H1 (cell line): Measurements from ENCODE around the gene ABCC9. TPM values are rescaled to one million over a fixed set of nuclear protein-coding genes. Genes with fewer than 3 reads are reported as not detected.

Experiments
- CTCF ChIA-PET: fragments of 300-600 bp; sonication (Branson Sonifier 250); formaldehyde crosslinking; loops from one replicate; lab custom pipeline; 2021; ENCODE audit not compliant: partially characterized antibody; lab: Charles Lee
- POLR2A ChIA-PET: fragments of 300-600 bp; sonication (Branson Sonifier 250); formaldehyde crosslinking; loops from one replicate; lab custom pipeline; 2021; ENCODE audit warnings: inconsistent platforms; ENCODE audit not compliant: partially characterized antibody; lab: Charles Lee
- DNase-seq, 2 experiments: peaks; one replicate each; pipeline versions ENCODE4 v3.0.0 to v3.0.0-alpha.2; 2010 to 2022; ENCODE audit warnings: low spot score in 2 of 2, low read depth in 1 of 2, mixed read lengths in 1 of 2
- FAIRE-seq: peaks from 2 replicates; lab custom pipeline; 2011; peaks lifted over from hg19 to GRCh38; lab: Jason Lieb, UNC
- H2AFZ ChIP-seq: 2 replicates; pipeline ENCODE4 v1.8.1; 2012; ENCODE audit warnings: low read length, inconsistent platforms
- H2AK5ac ChIP-seq: 2 replicates; pipeline ENCODE4 v1.6.1; 2013; ENCODE audit warnings: low read depth, low read length
- H2BK120ac ChIP-seq: replicated peaks from 2 replicates; pipeline ENCODE3; 2013; ENCODE audit warnings: low read depth, low read length, inconsistent platforms
- H2BK12ac ChIP-seq: 2 replicates; pipeline ENCODE4 v1.6.1; 2013; ENCODE audit warnings: low read depth, low read length
- H2BK15ac ChIP-seq: 2 replicates; pipeline ENCODE4 v1.6.1; 2013; ENCODE audit warnings: low read length
- H2BK20ac ChIP-seq: 2 replicates; pipeline ENCODE4 v1.6.1; 2013; ENCODE audit warnings: low read length
- H2BK5ac ChIP-seq: 2 replicates; pipeline ENCODE4 v1.6.1; 2013; ENCODE audit warnings: low read depth, low read length
- H3K14ac ChIP-seq: 2 replicates; pipeline ENCODE4 v1.6.1; 2013; ENCODE audit warnings: inconsistent platforms; ENCODE audit not compliant: insufficient read length
- H3K18ac ChIP-seq: 2 replicates; pipeline ENCODE4 v1.6.1; 2013; ENCODE audit warnings: low read length; ENCODE audit errors: extremely low read depth
- H3K23ac ChIP-seq: 2 replicates; pipeline ENCODE4 v1.6.1; 2013; ENCODE audit warnings: inconsistent platforms; ENCODE audit not compliant: insufficient read length
- H3K23me2 ChIP-seq: 2 replicates; pipeline ENCODE4 v1.6.1; 2013; ENCODE audit warnings: low read depth, low read length
- H3K27ac ChIP-seq: 2 replicates; pipeline ENCODE4 v1.6.1; 2011; ENCODE audit warnings: low read depth, low read length, inconsistent platforms
- H3K27me3 ChIP-seq, 4 experiments: replicated peaks in 1 of 4; 1 replicate in 1 of 4; 2 replicates in 3 of 4; pipeline versions ENCODE4 v1.6.1 to v1.8.1; 2011 to 2013; ENCODE audit warnings: low read length in 3 of 4, mild to moderate bottlenecking in 3 of 4, inconsistent platforms in 2 of 4, mixed read lengths in 2 of 4, moderate library complexity in 1 of 4; ENCODE audit not compliant: control insufficient read depth in 3 of 4, insufficient read depth in 3 of 4; ENCODE audit errors: extremely low read depth in 1 of 4
- H3K36me3 ChIP-seq, 4 experiments: 2 replicates each; pipeline versions ENCODE4 v1.6.1 to v1.8.1; 2011 to 2013; ENCODE audit warnings: mild to moderate bottlenecking in 4 of 4, low read length in 3 of 4, moderate library complexity in 2 of 4, control low read depth in 1 of 4, inconsistent platforms in 1 of 4; ENCODE audit not compliant: insufficient read depth in 4 of 4, control insufficient read depth in 2 of 4
- H3K4ac ChIP-seq: replicated peaks from 2 replicates; pipeline ENCODE3; 2013; ENCODE audit warnings: low read length, low read depth, mixed read lengths, inconsistent platforms; ENCODE audit not compliant: insufficient read length
- H3K4me1 ChIP-seq, 4 experiments: replicated peaks in 1 of 4; 1 replicate in 1 of 4; 2 replicates in 3 of 4; pipeline versions ENCODE4 v1.6.1 to v1.8.1; 2011 to 2013; ENCODE audit warnings: low read length in 3 of 4, inconsistent platforms in 2 of 4, mixed read lengths in 1 of 4; ENCODE audit not compliant: insufficient read depth in 4 of 4, control insufficient read depth in 3 of 4
- H3K4me2 ChIP-seq, 2 experiments: 2 replicates each; pipeline versions ENCODE4 v1.6.1 to v1.8.1; 2011 to 2013; ENCODE audit warnings: low read depth in 2 of 2, low read length in 2 of 2, control low read depth in 1 of 2, inconsistent platforms in 1 of 2, mild to moderate bottlenecking in 1 of 2; ENCODE audit not compliant: insufficient read depth in 1 of 2
- H3K4me3 ChIP-seq, 4 experiments: fragments of 200-600, 300-600 bp in 1 of 4; sonication (generic), shearing (Covaris generic), sonication (Bioruptor Twin) in 1 of 4; 2 replicates each; pipeline versions ENCODE4 v1.5.1 to v1.8.1; 2011 to 2016; ENCODE audit warnings: low read length in 4 of 4, low read depth in 3 of 4, control low read depth in 2 of 4, inconsistent platforms in 2 of 4, mild to moderate bottlenecking in 2 of 4, mixed read lengths in 1 of 4, moderate library complexity in 1 of 4; ENCODE audit not compliant: insufficient read depth in 2 of 4; ENCODE audit errors: extremely low read depth in 1 of 4
- H3K56ac ChIP-seq: replicated peaks from 2 replicates; pipeline ENCODE3; 2013; ENCODE audit warnings: low read depth, mild to moderate bottlenecking, mixed read lengths, low read length, inconsistent platforms; ENCODE audit not compliant: insufficient read length
- H3K79me1 ChIP-seq: 2 replicates; pipeline ENCODE4 v1.6.1; 2013; ENCODE audit warnings: low read depth, low read length, control low read depth
- H3K79me2 ChIP-seq, 2 experiments: 2 replicates each; pipeline versions ENCODE4 v1.6.1 to v1.8.1; 2012 to 2013; ENCODE audit warnings: low read length in 2 of 2, mild to moderate bottlenecking in 2 of 2, inconsistent platforms in 1 of 2; ENCODE audit not compliant: insufficient read depth in 2 of 2, control insufficient read depth in 1 of 2
- H3K9ac ChIP-seq, 4 experiments: replicated peaks in 1 of 4; 1 replicate in 1 of 4; 2 replicates in 3 of 4; pipeline versions ENCODE4 v1.6.1 to v1.8.1; 2011 to 2013; ENCODE audit warnings: low read depth in 3 of 4, low read length in 3 of 4, control low read depth in 2 of 4, mild to moderate bottlenecking in 2 of 4, moderate library complexity in 2 of 4, inconsistent platforms in 1 of 4; ENCODE audit errors: extremely low read depth in 1 of 4
- H3K9me3 ChIP-seq, 2 experiments: 2 replicates each; pipeline versions ENCODE4 v1.6.1 to v1.8.1; 2012 to 2013; ENCODE audit warnings: mild to moderate bottlenecking in 2 of 2, moderate library complexity in 2 of 2, control low read depth in 1 of 2, inconsistent platforms in 1 of 2, low read depth in 1 of 2, low read length in 1 of 2, mixed read lengths in 1 of 2; ENCODE audit not compliant: insufficient read depth in 2 of 2
- H4K20me1 ChIP-seq, 2 experiments: replicated peaks in 1 of 2; 2 replicates each; pipeline versions ENCODE3 to v1.8.1; 2011 to 2013; ENCODE audit warnings: inconsistent platforms in 2 of 2, low read length in 2 of 2, mild to moderate bottlenecking in 1 of 2; ENCODE audit not compliant: insufficient read depth in 2 of 2, control insufficient read depth in 1 of 2
- H4K5ac ChIP-seq: 2 replicates; pipeline ENCODE4 v1.6.1; 2013; ENCODE audit warnings: low read length, low read depth, mixed read lengths, inconsistent platforms; ENCODE audit not compliant: insufficient read length
- H4K8ac ChIP-seq: 2 replicates; pipeline ENCODE4 v1.8.0; 2013; ENCODE audit warnings: mild to moderate bottlenecking, moderate library complexity, low read length, inconsistent platforms; ENCODE audit not compliant: insufficient read depth; ENCODE audit errors: extremely low read depth
- H4K91ac ChIP-seq: replicated peaks from 2 replicates; pipeline ENCODE3; 2013; ENCODE audit warnings: low read length, mixed read lengths, inconsistent platforms; ENCODE audit not compliant: insufficient read length
- BCL11A ChIP-seq, 2 experiments: IDR thresholded peaks; one replicate each; pipeline ENCODE4 v1.6.1; 2011; ENCODE audit warnings: low read depth in 2 of 2, low read length in 2 of 2, mild to moderate bottlenecking in 2 of 2
- CEBPB ChIP-seq: IDR thresholded peaks from 2 replicates; pipeline ENCODE4 v1.6.1; 2012; ENCODE audit warnings: low read depth, low read length
- EGR1 ChIP-seq: IDR thresholded peaks from 2 replicates; pipeline ENCODE4 v1.6.1; 2011; ENCODE audit warnings: low read depth, low read length, borderline replicate concordance
- FOSL1 ChIP-seq: IDR thresholded peaks from 2 replicates; pipeline ENCODE4 v1.6.1; 2011; ENCODE audit warnings: mild to moderate bottlenecking, low read depth, low read length, moderate library complexity; ENCODE audit not compliant: insufficient read depth
- GABPA ChIP-seq: IDR thresholded peaks from 2 replicates; pipeline ENCODE4 v1.6.1; 2011; ENCODE audit warnings: mild to moderate bottlenecking, low read length, moderate library complexity, borderline replicate concordance; ENCODE audit not compliant: insufficient read depth
- HDAC2 ChIP-seq, 2 experiments: fragments of 300-600 bp in 1 of 2; sonication (generic) in 1 of 2; IDR thresholded peaks; 2 replicates each; pipeline ENCODE4 v1.6.1; 2011 to 2012; ENCODE audit warnings: low read depth in 2 of 2, low read length in 2 of 2, mild to moderate bottlenecking in 2 of 2, moderate library complexity in 2 of 2, borderline replicate concordance in 1 of 2, inconsistent platforms in 1 of 2
- HDAC6 ChIP-seq: IDR thresholded peaks from one replicate; pipeline ENCODE4 v1.7.1; 2012; ENCODE audit warnings: low read depth, mild to moderate bottlenecking, inconsistent platforms, low read length, moderate library complexity
- KDM1A ChIP-seq: fragments of 200-600, 300-600 bp; sonication (generic); IDR thresholded peaks from 2 replicates; pipeline ENCODE4 v1.7.1; 2016; ENCODE audit warnings: mild to moderate bottlenecking, low read length, borderline replicate concordance
- KDM5A ChIP-seq: fragments of 200-600 bp; IDR thresholded peaks from 2 replicates; pipeline ENCODE4 v1.7.1; 2012; ENCODE audit warnings: mild to moderate bottlenecking, low read length, inconsistent platforms, mixed read lengths
- POU5F1 ChIP-seq: IDR thresholded peaks from 2 replicates; pipeline ENCODE4 v1.6.1; 2011; ENCODE audit warnings: low read depth, mild to moderate bottlenecking, low read length, moderate library complexity
- RXRA ChIP-seq: IDR thresholded peaks from 2 replicates; pipeline ENCODE4 v1.6.1; 2011; ENCODE audit warnings: low read depth, mild to moderate bottlenecking, low read length, moderate library complexity; ENCODE audit not compliant: insufficient read depth
- SUZ12 ChIP-seq: fragments of 200-600 bp; sonication (generic); IDR thresholded peaks from 2 replicates; pipeline ENCODE4 v1.6.1; 2012; ENCODE audit warnings: mild to moderate bottlenecking, inconsistent platforms, low read length, moderate library complexity, mixed read lengths
- WGBS, 2 experiments: shearing (Covaris generic) in 1 of 2; methylation state at CpG; one replicate each; pipeline versions ENCODE4 v1.1.6 to v1.1.7; 2013 to 2015; ENCODE audit warnings: low lambda C conversion rate in 2 of 2, mixed read lengths in 2 of 2, inconsistent platforms in 1 of 2, low coverage in 1 of 2, missing lambda C conversion rate in 1 of 2; ENCODE audit not compliant: insufficient replicate concordance in 2 of 2, insufficient coverage in 1 of 2, insufficient read length in 1 of 2; ENCODE audit errors: extremely low coverage in 1 of 2, missing lambda C conversion rate in 1 of 2; 5-methylcytosine and 5-hydroxymethylcytosine counted together
- polyA plus RNA-seq, 7 experiments: library from polyadenylated mRNA; depleted of rRNA in 3 of 7; stranded (reverse) in 5 of 7; unstranded in 2 of 7; fragments of >200 nt in 5 of 7; fragments of 200-250 nt in 2 of 7; gene quantifications; 1 replicate in 5 of 7; 2 replicates in 1 of 7; 4 replicates in 1 of 7; pipeline versions ENCODE4 v1.2.1 to v1.2.3, GENCODE V29; 2011 to 2013; ENCODE audit warnings: missing spikeins in 2 of 7, mixed read lengths in 2 of 7
- total RNA-seq: library from RNA; stranded (reverse); fragmentation: NEBNext Ultra II Directional; extraction: Animal tissue kit (Norgen Biotek cat#: 25700); gene quantifications from 2 replicates; pipeline ENCODE4 v1.2.1, GENCODE V29; 2021
- TF ChIP-seq, protein P1 (sequence below): IDR thresholded peaks from 2 replicates; pipeline ENCODE4 v1.6.1; 2011; ENCODE audit warnings: low read length, improper control_type of control experiment

ABCC9 gene
- total and polyA plus RNA-seq, 2 of the 8 experiments (the other 6 are each of a cell fraction or from before 2014, with no cell fraction given) = under 0.01 TPM; not detected in 1

DNA sequence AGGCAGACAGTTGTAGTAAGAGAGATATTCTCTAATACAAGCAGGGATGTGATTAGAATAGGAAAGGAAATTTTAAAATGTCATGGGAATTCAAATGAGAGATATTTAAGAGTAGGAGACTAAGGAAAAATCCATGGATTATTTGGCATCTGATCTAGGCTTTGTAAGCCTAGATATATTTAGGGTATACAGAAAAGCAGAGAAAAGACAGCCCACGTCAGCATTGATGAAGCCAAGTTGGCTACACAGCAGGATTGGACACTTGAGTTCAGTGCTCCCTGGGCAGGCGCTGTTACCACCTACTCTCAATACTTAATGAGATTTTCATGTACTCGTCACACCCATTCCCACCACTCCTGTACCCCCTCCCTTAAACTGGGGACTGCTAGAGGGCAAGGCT lies 165.1 kb downstream of the ABCC9 start:
- no peaks in the 10 kb centered on the region for H3K36me3 ChIP-seq
- no peak overlapping the region for H4K5ac ChIP-seq
- H3K23me2 ChIP-seq = no peaks in the 10 kb centered on the region
- H3K9ac ChIP-seq = no peak overlapping the region
- no peaks in the 10 kb centered on the region for H4K20me1 ChIP-seq
- DNase-seq (no peak), FAIRE-seq (no peak)
- POLR2A ChIA-PET = no interaction called here
- no peak overlapping the region for H3K23ac ChIP-seq
- H2BK15ac ChIP-seq = 0 out of 2 replicates have a peak overlapping the region, but pooled peaks have one; percentile 55
- H2BK12ac ChIP-seq = no peak overlapping the region
- H2BK120ac ChIP-seq = no peak overlapping the region
- no peak overlapping the region for H3K18ac ChIP-seq
- H3K4me2 ChIP-seq = no peak overlapping the region
- no peak overlapping the region for H2AK5ac ChIP-seq
- H3K4ac ChIP-seq = no peak overlapping the region
- no peaks in the 10 kb centered on the region for H3K9me3 ChIP-seq
- H3K27me3 ChIP-seq = peaks cover 0 to 9% (median 2%) of the 10 kb centered on the region in 4 experiments; a peak in 3 of 7 replicates
- no peak overlapping the region for H2BK5ac ChIP-seq
- H4K91ac ChIP-seq = no peak overlapping the region
- no peaks in the 10 kb centered on the region for H3K79me1 ChIP-seq
- H3K56ac ChIP-seq = no peak overlapping the region
- H3K14ac ChIP-seq = no peak overlapping the region
- 89% methylated on average over 3 of the region's 3 CpGs; no CpG with 5 or more reads in 1 of the 2 experiments for WGBS, 2 experiments
- H3K4me1 ChIP-seq = peaks cover 0 to 6% (median 0%) of the 10 kb centered on the region in 4 experiments; a peak in 1 of 7 replicates
- H2BK20ac ChIP-seq = no peak overlapping the region
- no peaks in the 10 kb centered on the region for H3K79me2 ChIP-seq
- H2AFZ ChIP-seq = no peak overlapping the region
- no peak overlapping the region for H3K4me3 ChIP-seq
- H4K8ac ChIP-seq = no peak overlapping the region
- CTCF ChIA-PET = no interaction called here
- H3K27ac ChIP-seq = no peak overlapping the region
- TF ChIP-seq SUZ12 (no peak), FOSL1 (no peak), GABPA (no peak), HDAC6 (no peak), BCL11A (IDR thresholded peaks at IDR 0.05; ENCODE audit: low read depth in 2 of 2, low read length in 2 of 2) (no peak), RXRA (no peak), KDM5A (no peak), HDAC2 (IDR thresholded peaks at IDR 0.05; ENCODE audit: borderline replicate concordance in 1 of 2, low read depth in 2 of 2, low read length in 2 of 2) (no peak), EGR1 (no peak), CEBPB (no peak), KDM1A (no peak), POU5F1 (no peak)
- TF ChIP-seq, protein P1, sequence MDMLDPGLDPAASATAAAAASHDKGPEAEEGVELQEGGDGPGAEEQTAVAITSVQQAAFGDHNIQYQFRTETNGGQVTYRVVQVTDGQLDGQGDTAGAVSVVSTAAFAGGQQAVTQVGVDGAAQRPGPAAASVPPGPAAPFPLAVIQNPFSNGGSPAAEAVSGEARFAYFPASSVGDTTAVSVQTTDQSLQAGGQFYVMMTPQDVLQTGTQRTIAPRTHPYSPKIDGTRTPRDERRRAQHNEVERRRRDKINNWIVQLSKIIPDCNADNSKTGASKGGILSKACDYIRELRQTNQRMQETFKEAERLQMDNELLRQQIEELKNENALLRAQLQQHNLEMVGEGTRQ = no peak
